Thoracic aorta (tissue), 2 donors: ENCODE data around the gene BCO1. TPM values are rescaled to one million over a fixed set of nuclear protein-coding genes. Genes with fewer than 3 reads are reported as not detected.

Source experiments
- ATAC-seq: fragments of 150-250 bp; one replicate; pipeline ENCODE4 v1.8.0; 2017; ENCODE audit warnings: low read depth; ENCODE audit not compliant: insufficient number of reproducible peaks, low FRiP score
- DNase-seq: peaks from one replicate; pipeline ENCODE4 v3.0.0-alpha.2; 2020; ENCODE audit warnings: low spot score
- H3K27ac ChIP-seq, 2 donors: fragments of 200-600 bp; sonication (generic); 1 replicate in 1 of 2; 2 replicates in 1 of 2; pipeline ENCODE4 v1.5.1; 2016; ENCODE audit warnings: mild to moderate bottlenecking in 2 of 2, moderate library complexity in 2 of 2
- H3K27me3 ChIP-seq: fragments of 200-600 bp; sonication (generic); replicated peaks from 2 replicates; pipeline ENCODE4 v1.6.0; 2016; ENCODE audit warnings: mild to moderate bottlenecking; ENCODE audit not compliant: insufficient read depth
- H3K36me3 ChIP-seq: fragments of 200-600 bp; sonication (generic); one replicate; pipeline ENCODE4 v1.5.1; 2016
- H3K4me1 ChIP-seq, 2 donors: fragments of 200-600 bp; sonication (generic); 1 replicate in 1 of 2; 2 replicates in 1 of 2; pipeline versions ENCODE4 v1.5.1 to v1.6.0; 2016; ENCODE audit warnings: low read depth in 2 of 2, mild to moderate bottlenecking in 1 of 2; ENCODE audit not compliant: control insufficient read depth in 1 of 2
- H3K4me3 ChIP-seq: fragments of 200-600 bp; sonication (generic); 2 replicates; pipeline ENCODE4 v1.5.1; 2016; ENCODE audit warnings: mild to moderate bottlenecking
- H3K9me3 ChIP-seq: fragments of 200-600 bp; sonication (generic); 2 replicates; pipeline ENCODE4 v1.5.1; 2016
- total RNA-seq, 2 donors: library from RNA; depleted of rRNA; stranded (reverse); fragments of >200 nt; gene quantifications; one replicate each; pipeline versions ENCODE4 v1.1.0 to v1.2.3, GENCODE V29; 2016
- TF ChIP-seq, protein P1 (sequence below): fragments of 200-600 bp; sonication (generic); IDR thresholded peaks from one replicate; pipeline ENCODE4 v1.5.1; 2019; ENCODE audit warnings: antibody characterized with exemption

The BCO1 gene
- total RNA-seq, 2 donors from 2014 or later, result not detected

- no peaks in the 10 kb centered on the region for H3K27me3 ChIP-seq
- DNase-seq (no peak), ATAC-seq (no peak)
- no peaks in the 10 kb centered on the region for H3K9me3 ChIP-seq
- H3K27ac ChIP-seq, result no peak overlapping the region
- no peaks in the 10 kb centered on the region for H3K4me1 ChIP-seq
- H3K4me3 ChIP-seq, result no peak overlapping the region
- no peaks in the 10 kb centered on the region for H3K36me3 ChIP-seq
- TF ChIP-seq, protein P1, sequence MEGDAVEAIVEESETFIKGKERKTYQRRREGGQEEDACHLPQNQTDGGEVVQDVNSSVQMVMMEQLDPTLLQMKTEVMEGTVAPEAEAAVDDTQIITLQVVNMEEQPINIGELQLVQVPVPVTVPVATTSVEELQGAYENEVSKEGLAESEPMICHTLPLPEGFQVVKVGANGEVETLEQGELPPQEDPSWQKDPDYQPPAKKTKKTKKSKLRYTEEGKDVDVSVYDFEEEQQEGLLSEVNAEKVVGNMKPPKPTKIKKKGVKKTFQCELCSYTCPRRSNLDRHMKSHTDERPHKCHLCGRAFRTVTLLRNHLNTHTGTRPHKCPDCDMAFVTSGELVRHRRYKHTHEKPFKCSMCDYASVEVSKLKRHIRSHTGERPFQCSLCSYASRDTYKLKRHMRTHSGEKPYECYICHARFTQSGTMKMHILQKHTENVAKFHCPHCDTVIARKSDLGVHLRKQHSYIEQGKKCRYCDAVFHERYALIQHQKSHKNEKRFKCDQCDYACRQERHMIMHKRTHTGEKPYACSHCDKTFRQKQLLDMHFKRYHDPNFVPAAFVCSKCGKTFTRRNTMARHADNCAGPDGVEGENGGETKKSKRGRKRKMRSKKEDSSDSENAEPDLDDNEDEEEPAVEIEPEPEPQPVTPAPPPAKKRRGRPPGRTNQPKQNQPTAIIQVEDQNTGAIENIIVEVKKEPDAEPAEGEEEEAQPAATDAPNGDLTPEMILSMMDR, result no peak
These were observed 83.0 kb downstream of the BCO1 start for GRCh38 chr16:81321536-81321935.

DNA sequence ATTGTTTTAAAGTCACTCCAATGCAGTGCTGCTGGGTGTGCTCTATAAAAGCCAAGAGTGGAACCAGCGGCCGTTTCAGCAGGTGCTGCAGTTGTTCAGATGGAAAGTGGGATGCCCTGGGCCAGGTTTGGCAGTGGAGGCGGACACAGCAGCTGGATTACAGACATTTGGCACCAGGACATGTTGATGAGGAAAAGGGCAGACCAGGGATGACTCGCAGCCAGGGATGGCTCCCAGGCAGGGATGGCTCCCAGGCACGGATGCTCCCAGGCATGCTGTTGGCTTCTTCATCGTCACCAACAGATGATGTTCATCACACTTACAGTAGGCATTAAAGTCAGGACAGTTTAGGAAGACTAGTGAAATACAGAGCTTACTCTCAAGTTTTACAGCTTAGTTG lies 86.3 kb downstream of the BCO1 start:
- no peak overlapping the region for H3K27ac ChIP-seq
- no peaks in the 10 kb centered on the region for H3K9me3 ChIP-seq
- no peaks in the 10 kb centered on the region for H3K27me3 ChIP-seq
- no peak for ATAC-seq
- H3K4me1 ChIP-seq, result no peaks in the 10 kb centered on the region
- H3K36me3 ChIP-seq, result no peaks in the 10 kb centered on the region
- no peak for DNase-seq
- no peak overlapping the region for H3K4me3 ChIP-seq
- TF ChIP-seq, protein P1, result no peak

DNA sequence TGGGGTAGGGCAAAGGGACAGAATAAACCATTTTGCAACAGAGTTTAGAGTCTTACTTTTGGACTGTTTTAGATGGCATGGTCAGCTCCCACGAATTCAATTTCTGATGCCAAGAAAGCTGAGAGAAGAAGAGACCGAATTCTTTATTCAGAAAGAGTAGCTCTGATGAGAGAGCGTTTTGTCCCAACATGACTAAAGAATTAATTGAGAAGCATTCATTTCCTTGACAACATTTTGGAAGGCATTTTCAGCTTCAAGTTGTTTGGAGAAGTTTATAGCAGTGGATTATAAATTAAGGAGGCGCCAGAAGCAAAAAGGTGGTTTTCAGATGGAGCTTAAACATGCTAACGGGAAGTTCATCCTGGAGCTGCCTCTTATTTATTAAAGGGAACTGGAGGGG lies 88.5 kb downstream of the BCO1 start:
- no peaks in the 10 kb centered on the region for H3K36me3 ChIP-seq
- ATAC-seq (no peak), DNase-seq (no peak)
- no peaks in the 10 kb centered on the region for H3K27me3 ChIP-seq
- no peaks in the 10 kb centered on the region for H3K9me3 ChIP-seq
- no peaks in the 10 kb centered on the region for H3K4me1 ChIP-seq
- TF ChIP-seq, protein P1, result no peak
- no peak overlapping the region for H3K27ac ChIP-seq
- H3K4me3 ChIP-seq, result no peak overlapping the region

DNA sequence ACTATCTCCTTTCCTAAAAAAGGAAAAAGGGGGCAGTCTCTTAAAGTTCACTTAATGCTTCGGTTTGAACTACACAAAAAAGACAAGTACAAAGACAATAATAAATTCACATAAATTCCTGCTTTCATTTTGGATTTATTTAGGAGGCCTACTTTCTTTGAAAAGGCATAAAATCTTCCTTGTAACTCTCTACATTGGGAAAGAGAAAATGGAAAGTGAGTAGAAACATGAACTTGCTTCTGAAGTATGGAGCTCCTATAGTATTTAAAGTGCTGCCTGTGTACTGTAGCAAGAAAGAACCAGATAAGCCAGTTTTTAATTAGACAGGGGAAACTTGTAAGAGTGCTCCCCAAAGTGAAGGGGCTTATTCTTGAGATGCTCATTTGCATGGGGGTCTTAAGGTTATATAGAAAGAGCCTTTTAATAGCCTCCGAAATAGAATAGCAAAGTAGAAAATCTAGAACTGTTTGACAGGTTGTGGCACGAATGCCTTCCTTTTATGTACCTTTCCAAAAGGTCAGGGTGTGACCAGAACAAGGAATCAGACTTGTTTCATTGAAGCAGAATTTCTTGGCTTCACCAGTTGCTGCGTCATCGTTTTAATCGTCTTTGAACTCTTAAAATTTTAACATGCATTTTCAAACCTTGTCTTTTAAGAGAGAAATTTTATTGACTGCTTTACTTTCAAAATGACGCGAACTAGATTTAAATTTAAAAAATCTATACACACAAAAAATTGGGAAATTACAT lies 89.1 kb downstream of the BCO1 start:
- ATAC-seq, result no peak
- H3K27ac ChIP-seq, result no peak overlapping the region

GRCh38 chr16:81329947-81330346 lies 91.5 kb downstream of the BCO1 start:
- no peak overlapping the region for H3K4me3 ChIP-seq
- no peaks in the 10 kb centered on the region for H3K27me3 ChIP-seq
- TF ChIP-seq, protein P1, result no peak
- no peaks in the 10 kb centered on the region for H3K9me3 ChIP-seq
- no peaks in the 10 kb centered on the region for H3K4me1 ChIP-seq
- no peak for DNase-seq
- H3K27ac ChIP-seq, result no peak overlapping the region
- H3K36me3 ChIP-seq, result no peaks in the 10 kb centered on the region
- no peak for ATAC-seq

More for the DNA sequence above, 89.1 kb downstream of the BCO1 start:
- H3K36me3 ChIP-seq, result no peaks in the 10 kb centered on the region
- H3K4me3 ChIP-seq, result no peak overlapping the region
- no peaks in the 10 kb centered on the region for H3K9me3 ChIP-seq
- no peaks in the 10 kb centered on the region for H3K27me3 ChIP-seq
- DNase-seq, result no peak
- H3K4me1 ChIP-seq, result no peaks in the 10 kb centered on the region
- TF ChIP-seq, protein P1, result no peak
